Epithelial cell of esophagus (primary cell): Measurements from ENCODE around the gene PTPN1.

Source experiments
- DNase-seq: peaks from one replicate; pipeline ENCODE4 v3.0.0; 2010; ENCODE audit warnings: low read depth
- H3K4me3 ChIP-seq: 2 replicates; pipeline ENCODE4 v1.5.1; 2011; ENCODE audit warnings: mild to moderate bottlenecking, low read length, control low read depth
- TF ChIP-seq, protein P1 (sequence below): IDR thresholded peaks from 2 replicates; pipeline ENCODE4 v1.5.1; 2011; ENCODE audit warnings: low read depth, mild to moderate bottlenecking, low read length, control low read depth, inconsistent platforms; ENCODE audit not compliant: insufficient read depth; ENCODE audit errors: missing control alignments

The PTPN1 gene

DNA sequence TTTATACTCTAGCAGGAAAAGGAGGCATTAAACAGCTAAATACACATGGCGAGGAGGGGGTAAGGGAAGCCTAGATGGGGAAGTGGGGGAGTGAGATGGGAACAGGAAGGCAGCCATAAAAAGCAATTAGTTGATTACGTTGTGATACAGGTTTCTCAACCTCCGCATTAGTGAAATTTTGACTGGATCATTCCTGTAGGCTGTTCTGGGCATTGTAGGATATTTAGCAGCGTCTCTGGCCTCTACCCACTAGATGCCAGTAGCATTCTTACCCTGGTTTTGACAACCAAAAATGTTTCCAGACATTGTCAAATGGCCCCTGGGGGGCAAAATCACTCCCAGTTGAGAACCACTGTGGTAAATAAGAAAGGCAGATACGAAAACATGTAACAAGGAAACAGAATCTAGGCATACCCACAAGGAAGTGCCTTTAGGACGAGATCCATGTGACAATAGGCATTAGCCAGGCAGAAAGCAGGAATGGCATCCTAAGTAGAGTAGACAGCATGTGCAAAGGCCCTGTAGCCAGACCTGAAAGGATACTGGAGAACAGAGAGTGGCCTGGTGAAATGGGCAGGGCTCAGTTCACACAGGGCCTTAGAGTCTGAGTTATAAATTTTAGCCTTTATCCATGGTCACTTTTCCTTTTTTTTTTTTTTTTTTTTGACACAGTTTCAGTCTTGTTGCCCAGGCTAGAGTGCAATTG is 25.8 kb upstream of the PTPN1 start:
- no peak overlapping the region for H3K4me3 ChIP-seq
- DNase-seq = no peak
- TF ChIP-seq, protein P1, sequence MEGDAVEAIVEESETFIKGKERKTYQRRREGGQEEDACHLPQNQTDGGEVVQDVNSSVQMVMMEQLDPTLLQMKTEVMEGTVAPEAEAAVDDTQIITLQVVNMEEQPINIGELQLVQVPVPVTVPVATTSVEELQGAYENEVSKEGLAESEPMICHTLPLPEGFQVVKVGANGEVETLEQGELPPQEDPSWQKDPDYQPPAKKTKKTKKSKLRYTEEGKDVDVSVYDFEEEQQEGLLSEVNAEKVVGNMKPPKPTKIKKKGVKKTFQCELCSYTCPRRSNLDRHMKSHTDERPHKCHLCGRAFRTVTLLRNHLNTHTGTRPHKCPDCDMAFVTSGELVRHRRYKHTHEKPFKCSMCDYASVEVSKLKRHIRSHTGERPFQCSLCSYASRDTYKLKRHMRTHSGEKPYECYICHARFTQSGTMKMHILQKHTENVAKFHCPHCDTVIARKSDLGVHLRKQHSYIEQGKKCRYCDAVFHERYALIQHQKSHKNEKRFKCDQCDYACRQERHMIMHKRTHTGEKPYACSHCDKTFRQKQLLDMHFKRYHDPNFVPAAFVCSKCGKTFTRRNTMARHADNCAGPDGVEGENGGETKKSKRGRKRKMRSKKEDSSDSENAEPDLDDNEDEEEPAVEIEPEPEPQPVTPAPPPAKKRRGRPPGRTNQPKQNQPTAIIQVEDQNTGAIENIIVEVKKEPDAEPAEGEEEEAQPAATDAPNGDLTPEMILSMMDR = peak; percentile 9

DNA sequence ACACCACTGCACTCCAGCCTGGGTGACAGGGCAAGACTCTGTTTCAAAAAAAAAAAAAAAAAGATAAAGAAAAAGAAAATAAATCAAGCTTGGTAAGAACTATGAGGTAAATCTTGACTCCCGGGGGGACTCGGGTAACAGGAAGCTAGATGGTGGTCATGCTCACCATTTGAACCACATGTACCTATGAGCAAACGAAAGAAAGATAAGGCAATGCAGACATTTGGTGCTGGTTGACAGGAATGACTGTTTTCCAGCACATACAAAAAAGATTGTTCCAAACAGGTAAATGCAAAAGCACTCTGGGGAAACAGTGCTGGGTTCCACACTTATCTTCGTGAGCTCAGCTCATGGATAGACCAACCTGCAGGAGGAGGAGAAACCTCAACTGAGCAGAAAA is 22.8 kb upstream of the PTPN1 start:
- no peak overlapping the region for H3K4me3 ChIP-seq
- DNase-seq = no peak
- TF ChIP-seq, protein P1 = no peak

GRCh38 chr20:50488236-50488806 is 21.9 kb upstream of the PTPN1 start:
- no peak overlapping the region for H3K4me3 ChIP-seq
- no peak for DNase-seq
- TF ChIP-seq, protein P1 = no peak

- TF ChIP-seq, protein P1 = no peak
- no peak overlapping the region for H3K4me3 ChIP-seq
- no peak for DNase-seq
Measured at GRCh38 chr20:50491168-50491567, 19.0 kb upstream of the PTPN1 start.

GRCh38 chr20:50491926-50492634 is 18.1 kb upstream of the PTPN1 start:
- no peak overlapping the region for H3K4me3 ChIP-seq
- peak; percentile 94 for DNase-seq
- TF ChIP-seq, protein P1 = no peak

- no peak overlapping the region for H3K4me3 ChIP-seq
- TF ChIP-seq, protein P1 = no peak
- no peak for DNase-seq
Measured at GRCh38 chr20:50493881-50494253, 16.3 kb upstream of the PTPN1 start.
